ENCODE results near the gene LBX1.

- no peak for TF ChIP-seq POLR2A (IDR thresholded peaks at IDR 0.05; ENCODE audit: low read length)
- TF ChIP-seq GATA1 (IDR thresholded peaks at IDR 0.05; ENCODE audit: low read depth, low read length) = no peak
Observed at GRCh38 chr10:101182936-101183335, 46.3 kb downstream of the LBX1 start.

Data from erythroblast (primary cell).